ENCODE data around the gene TCEA3.

The TCEA3 gene

GRCh38 chr1:23402286-23403037, 22.1 kb downstream of the TCEA3 start:
- H3K4me1 ChIP-seq (ENCODE audit: control insufficient read depth, insufficient read depth, low read length) = peaks cover 19% of the 10 kb centered on the region
- H3K9me3 ChIP-seq (ENCODE audit: control insufficient read depth in 2 of 2, low read length in 2 of 2) = no peaks in the 10 kb centered on the region
- no peak overlapping the region for H3K9ac ChIP-seq (ENCODE audit: low read length in 2 of 2)
- H3K27me3 ChIP-seq (ENCODE audit: control insufficient read depth in 1 of 2, insufficient read depth in 2 of 2, low read length in 2 of 2) = no peaks in the 10 kb centered on the region
- peak overlapping the region; percentile 46 for H3K27ac ChIP-seq (ENCODE audit: low read length)
- H3K36me3 ChIP-seq (ENCODE audit: control insufficient read depth in 2 of 2, insufficient read depth in 2 of 2, low read length in 2 of 2) = peaks cover 10 to 21% of the 10 kb centered on the region in 2 donors
- no peak overlapping the region for H3K4me3 ChIP-seq (ENCODE audit: low read length in 2 of 2)

DNA sequence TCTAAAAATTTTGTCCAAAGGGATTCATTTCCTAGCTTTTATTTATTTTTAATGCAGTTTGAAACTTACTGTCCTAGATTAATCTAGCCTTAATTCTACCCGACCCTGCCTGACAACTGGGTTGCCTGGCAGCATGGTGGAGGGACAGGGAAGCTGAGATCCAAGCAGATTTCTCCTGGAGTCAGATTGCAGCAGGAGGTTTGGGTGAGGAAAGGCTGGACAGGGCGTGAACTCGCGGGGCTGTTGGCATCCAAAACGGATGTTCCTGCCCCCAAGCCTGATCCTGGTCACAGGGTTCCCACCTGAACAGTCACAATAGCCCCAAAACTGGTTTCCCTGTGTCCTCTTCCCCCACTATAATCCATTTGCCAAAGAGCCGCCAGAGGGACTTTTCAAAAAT, 23.2 kb downstream of the TCEA3 start:
- Histone ChIP-seq H3K4me1 (ENCODE audit: control insufficient read depth, insufficient read depth, low read length) (peaks cover 19% of the 10 kb centered on the region), H3K9ac (ENCODE audit: low read length in 2 of 2) (peak overlapping the region in 1 of 2 donors; percentile 10), H3K36me3 (ENCODE audit: control insufficient read depth in 2 of 2, insufficient read depth in 2 of 2, low read length in 2 of 2) (peaks cover 17 to 21% of the 10 kb centered on the region in 2 donors), H3K27me3 (ENCODE audit: control insufficient read depth in 1 of 2, insufficient read depth in 2 of 2, low read length in 2 of 2) (no peaks in the 10 kb centered on the region), H3K4me3 (ENCODE audit: low read length in 2 of 2) (no peak overlapping the region), H3K9me3 (ENCODE audit: control insufficient read depth in 2 of 2, low read length in 2 of 2) (no peaks in the 10 kb centered on the region), H3K27ac (ENCODE audit: low read length) (peak overlapping the region; percentile 49)

DNA sequence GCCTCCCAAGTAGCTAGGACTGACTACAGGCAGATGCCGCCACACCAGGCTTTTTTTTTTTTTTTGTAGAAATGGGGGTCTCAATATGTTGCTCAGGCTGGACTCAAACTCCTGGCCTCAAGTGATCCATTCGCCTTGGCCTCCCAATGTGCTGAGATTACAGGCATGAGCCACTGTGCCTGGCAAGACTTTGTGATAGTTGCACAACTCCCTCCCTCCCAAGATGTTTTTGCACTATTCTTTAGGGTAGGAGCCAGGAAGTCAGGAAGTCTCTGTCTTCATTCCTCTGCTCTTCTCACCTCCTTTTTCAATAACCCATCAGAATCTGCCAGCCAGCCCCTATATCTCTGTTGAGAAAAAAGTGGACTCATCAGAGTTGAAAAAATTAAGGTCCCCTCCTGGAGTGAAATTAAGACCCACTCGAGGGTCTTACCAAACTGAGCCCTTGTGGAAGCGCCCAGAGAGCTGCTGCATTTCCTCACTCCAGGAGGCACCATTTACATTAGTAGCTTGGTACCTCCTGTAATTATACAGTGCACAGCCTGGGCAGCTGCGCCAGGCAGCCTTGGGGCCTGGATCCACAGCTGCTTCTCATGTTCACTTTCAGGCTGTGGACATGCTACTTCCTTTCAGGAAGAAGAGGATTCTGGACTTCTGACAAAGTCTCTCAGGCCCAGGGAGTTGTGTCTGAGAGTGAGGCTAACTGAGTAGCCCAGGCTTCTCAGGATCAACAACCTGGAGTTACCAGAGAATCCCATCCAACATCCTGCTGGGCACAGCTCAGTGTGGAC, 24.0 kb downstream of the TCEA3 start:
- H3K27me3 ChIP-seq (ENCODE audit: control insufficient read depth in 1 of 2, insufficient read depth in 2 of 2, low read length in 2 of 2) = no peaks in the 10 kb centered on the region
- no peak overlapping the region for H3K4me3 ChIP-seq (ENCODE audit: low read length in 2 of 2)
- peak overlapping the region in 1 of 2 donors; percentile 21 for H3K9ac ChIP-seq (ENCODE audit: low read length in 2 of 2)
- H3K27ac ChIP-seq (ENCODE audit: low read length) = no peak overlapping the region
- peaks cover 19% of the 10 kb centered on the region for H3K4me1 ChIP-seq (ENCODE audit: control insufficient read depth, insufficient read depth, low read length)
- H3K9me3 ChIP-seq (ENCODE audit: control insufficient read depth in 2 of 2, low read length in 2 of 2) = no peaks in the 10 kb centered on the region
- H3K36me3 ChIP-seq (ENCODE audit: control insufficient read depth in 2 of 2, insufficient read depth in 2 of 2, low read length in 2 of 2) = peaks cover 18 to 23% of the 10 kb centered on the region in 2 donors

DNA sequence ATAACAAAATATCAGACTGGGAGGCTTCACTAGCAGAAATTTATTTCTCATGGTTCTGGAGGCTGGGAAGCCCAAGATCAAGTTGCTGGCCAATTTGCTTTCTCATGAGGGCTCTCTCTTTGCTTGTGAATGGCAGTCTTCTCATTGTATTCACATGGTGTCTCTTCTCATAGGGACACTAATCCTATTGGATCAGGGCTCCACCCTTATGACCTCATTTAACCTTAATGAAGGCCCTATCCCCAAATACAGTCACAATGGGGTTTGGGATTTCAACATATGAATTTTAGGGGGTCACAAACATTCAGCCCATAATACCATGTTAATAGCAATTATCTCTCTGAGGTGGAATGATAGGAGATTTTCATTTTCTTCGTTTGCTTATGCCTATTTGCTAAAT, 25.3 kb downstream of the TCEA3 start:
- Histone ChIP-seq H3K4me3 (ENCODE audit: low read length in 2 of 2) (no peak overlapping the region), H3K9me3 (ENCODE audit: control insufficient read depth in 2 of 2, low read length in 2 of 2) (no peaks in the 10 kb centered on the region), H3K4me1 (ENCODE audit: control insufficient read depth, insufficient read depth, low read length) (peaks cover 26% of the 10 kb centered on the region), H3K27me3 (ENCODE audit: control insufficient read depth in 1 of 2, insufficient read depth in 2 of 2, low read length in 2 of 2) (no peaks in the 10 kb centered on the region), H3K9ac (ENCODE audit: low read length in 2 of 2) (no peak overlapping the region), H3K36me3 (ENCODE audit: control insufficient read depth in 2 of 2, insufficient read depth in 2 of 2, low read length in 2 of 2) (peaks cover 17 to 25% of the 10 kb centered on the region in 2 donors), H3K27ac (ENCODE audit: low read length) (no peak overlapping the region)

DNA sequence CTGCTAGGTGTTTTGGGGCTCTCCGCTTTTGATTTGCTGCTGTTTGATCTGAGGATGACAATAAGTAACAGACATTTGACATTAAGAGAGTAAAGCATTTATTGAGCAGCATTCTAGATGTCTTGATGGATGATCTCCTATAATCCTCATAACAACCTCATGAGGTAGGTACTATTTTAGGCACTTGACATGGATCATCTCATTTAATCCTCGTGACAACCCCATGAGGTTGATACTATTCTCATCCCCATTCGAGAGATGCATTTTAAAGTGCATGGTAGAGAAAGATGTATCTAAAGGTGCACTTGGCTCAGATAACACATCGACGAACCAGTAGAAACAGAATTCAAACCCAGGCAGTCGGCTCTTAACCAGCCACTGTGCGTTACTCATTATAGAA, 26.6 kb downstream of the TCEA3 start:
- Histone ChIP-seq H3K9ac (ENCODE audit: low read length in 2 of 2) (no peak overlapping the region), H3K36me3 (ENCODE audit: control insufficient read depth in 2 of 2, insufficient read depth in 2 of 2, low read length in 2 of 2) (peaks cover 17 to 29% of the 10 kb centered on the region in 2 donors), H3K4me1 (ENCODE audit: control insufficient read depth, insufficient read depth, low read length) (peaks cover 26% of the 10 kb centered on the region), H3K27me3 (ENCODE audit: control insufficient read depth in 1 of 2, insufficient read depth in 2 of 2, low read length in 2 of 2) (no peaks in the 10 kb centered on the region), H3K27ac (ENCODE audit: low read length) (no peak overlapping the region), H3K4me3 (ENCODE audit: low read length in 2 of 2) (no peak overlapping the region), H3K9me3 (ENCODE audit: control insufficient read depth in 2 of 2, low read length in 2 of 2) (no peaks in the 10 kb centered on the region)

DNA sequence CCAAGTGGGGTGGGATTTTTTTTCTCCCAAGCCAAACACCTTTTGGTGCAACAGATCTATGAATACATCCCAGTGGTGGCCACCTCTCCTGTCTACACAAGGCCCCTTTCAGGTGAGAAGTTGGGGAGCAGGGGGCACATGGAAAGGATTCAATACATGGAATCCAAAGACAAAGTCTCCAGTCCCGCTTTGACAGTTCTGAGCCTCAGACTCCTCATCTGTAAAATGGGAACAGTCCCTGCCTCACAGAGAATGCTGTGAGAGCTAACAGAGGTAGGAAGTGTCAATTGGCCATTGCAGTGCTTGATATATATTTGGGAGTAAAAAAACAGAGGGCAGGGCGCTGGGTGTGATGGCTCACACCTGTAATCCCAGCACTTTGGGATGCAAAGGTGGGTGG, 28.2 kb downstream of the TCEA3 start:
- Histone ChIP-seq H3K27me3 (ENCODE audit: control insufficient read depth in 1 of 2, insufficient read depth in 2 of 2, low read length in 2 of 2) (no peaks in the 10 kb centered on the region), H3K9ac (ENCODE audit: low read length in 2 of 2) (no peak overlapping the region), H3K9me3 (ENCODE audit: control insufficient read depth in 2 of 2, low read length in 2 of 2) (no peaks in the 10 kb centered on the region), H3K4me3 (ENCODE audit: low read length in 2 of 2) (no peak overlapping the region), H3K4me1 (ENCODE audit: control insufficient read depth, insufficient read depth, low read length) (peaks cover 24% of the 10 kb centered on the region), H3K27ac (ENCODE audit: low read length) (peak overlapping the region; percentile 11), H3K36me3 (ENCODE audit: control insufficient read depth in 2 of 2, insufficient read depth in 2 of 2, low read length in 2 of 2) (peaks cover 15 to 20% of the 10 kb centered on the region in 2 donors)

DNA sequence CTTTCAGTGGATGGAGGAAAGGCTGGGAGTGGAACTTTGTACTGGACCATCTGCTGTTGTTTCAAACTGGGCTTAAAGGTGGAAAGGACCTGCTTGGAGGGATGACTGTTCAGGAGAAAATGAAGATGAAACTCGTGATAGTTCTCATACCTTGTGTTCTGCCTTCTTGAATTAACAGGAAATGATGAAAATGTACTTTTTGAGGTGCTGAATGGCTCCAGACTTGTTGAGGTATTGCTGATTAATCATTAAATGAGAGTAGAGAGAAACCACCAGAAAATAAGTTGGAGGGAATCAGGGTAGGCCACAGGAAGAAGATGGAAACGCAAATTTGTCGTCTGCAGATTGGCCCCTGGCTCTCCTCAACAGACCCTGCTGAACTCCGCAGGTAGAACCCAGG, 28.7 kb downstream of the TCEA3 start:
- Histone ChIP-seq H3K9me3 (ENCODE audit: control insufficient read depth in 2 of 2, low read length in 2 of 2) (no peaks in the 10 kb centered on the region), H3K9ac (ENCODE audit: low read length in 2 of 2) (no peak overlapping the region), H3K27ac (ENCODE audit: low read length) (peak overlapping the region; percentile 85), H3K4me1 (ENCODE audit: control insufficient read depth, insufficient read depth, low read length) (peaks cover 24% of the 10 kb centered on the region), H3K27me3 (ENCODE audit: control insufficient read depth in 1 of 2, insufficient read depth in 2 of 2, low read length in 2 of 2) (no peaks in the 10 kb centered on the region), H3K4me3 (ENCODE audit: low read length in 2 of 2) (no peak overlapping the region), H3K36me3 (ENCODE audit: control insufficient read depth in 2 of 2, insufficient read depth in 2 of 2, low read length in 2 of 2) (peaks cover 15 to 18% of the 10 kb centered on the region in 2 donors)

- Histone ChIP-seq H3K4me1 (ENCODE audit: control insufficient read depth, insufficient read depth, low read length) (peaks cover 24% of the 10 kb centered on the region), H3K27me3 (ENCODE audit: control insufficient read depth in 1 of 2, insufficient read depth in 2 of 2, low read length in 2 of 2) (no peaks in the 10 kb centered on the region), H3K9me3 (ENCODE audit: control insufficient read depth in 2 of 2, low read length in 2 of 2) (no peaks in the 10 kb centered on the region), H3K27ac (ENCODE audit: low read length) (peak overlapping the region; percentile 85), H3K9ac (ENCODE audit: low read length in 2 of 2) (peak overlapping the region in 1 of 2 donors; percentile 65), H3K36me3 (ENCODE audit: control insufficient read depth in 2 of 2, insufficient read depth in 2 of 2, low read length in 2 of 2) (peaks cover 15 to 18% of the 10 kb centered on the region in 2 donors), H3K4me3 (ENCODE audit: low read length in 2 of 2) (peak overlapping the region in 1 of 2 donors; percentile 22)
Measured at GRCh38 chr1:23395154-23395724, 29.3 kb downstream of the TCEA3 start.

- Histone ChIP-seq H3K27ac (ENCODE audit: low read length) (peak overlapping the region; percentile 85), H3K9me3 (ENCODE audit: control insufficient read depth in 2 of 2, low read length in 2 of 2) (no peaks in the 10 kb centered on the region), H3K4me1 (ENCODE audit: control insufficient read depth, insufficient read depth, low read length) (peaks cover 24% of the 10 kb centered on the region), H3K4me3 (ENCODE audit: low read length in 2 of 2) (peak overlapping the region in 1 of 2 donors; percentile 22), H3K9ac (ENCODE audit: low read length in 2 of 2) (peak overlapping the region; percentile 13 to 65), H3K36me3 (ENCODE audit: control insufficient read depth in 2 of 2, insufficient read depth in 2 of 2, low read length in 2 of 2) (peaks cover 15 to 17% of the 10 kb centered on the region in 2 donors), H3K27me3 (ENCODE audit: control insufficient read depth in 1 of 2, insufficient read depth in 2 of 2, low read length in 2 of 2) (no peaks in the 10 kb centered on the region)
Measured at GRCh38 chr1:23394684-23395083, 29.9 kb downstream of the TCEA3 start.

DNA sequence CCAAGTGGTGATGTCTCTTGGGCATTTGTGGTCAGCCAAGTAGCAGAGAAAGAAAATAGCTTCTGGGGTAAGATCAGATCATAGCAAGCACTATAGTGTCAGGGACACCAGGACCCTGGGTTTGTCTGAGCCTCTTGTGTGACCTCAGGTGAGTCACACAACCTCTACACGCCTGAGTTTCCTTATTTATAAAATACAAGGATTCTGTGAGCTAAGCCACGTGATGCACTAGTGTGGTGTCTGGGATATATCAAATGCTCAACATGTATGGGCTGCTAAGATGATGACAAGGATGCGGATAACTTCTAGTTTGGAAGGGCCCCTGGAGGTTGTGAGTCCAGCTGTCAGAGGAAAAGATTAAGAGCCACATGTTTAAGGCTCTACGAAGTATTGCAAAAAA, 30.4 kb downstream of the TCEA3 start:
- Histone ChIP-seq H3K4me1 (ENCODE audit: control insufficient read depth, insufficient read depth, low read length) (peaks cover 24% of the 10 kb centered on the region), H3K4me3 (ENCODE audit: low read length in 2 of 2) (peak overlapping the region in 1 of 2 donors; percentile 35), H3K9ac (ENCODE audit: low read length in 2 of 2) (peak overlapping the region; percentile 0 to 65), H3K27me3 (ENCODE audit: control insufficient read depth in 1 of 2, insufficient read depth in 2 of 2, low read length in 2 of 2) (no peaks in the 10 kb centered on the region), H3K27ac (ENCODE audit: low read length) (peak overlapping the region; percentile 85), H3K9me3 (ENCODE audit: control insufficient read depth in 2 of 2, low read length in 2 of 2) (no peaks in the 10 kb centered on the region), H3K36me3 (ENCODE audit: control insufficient read depth in 2 of 2, insufficient read depth in 2 of 2, low read length in 2 of 2) (peaks cover 15 to 17% of the 10 kb centered on the region in 2 donors)
